GM19372 (cell line): ENCODE data around the gene HSPA9.
"Not testable (repeated sequence)": the region's sequence is repeated elsewhere in the genome, so short reads cannot be mapped to it uniquely, and the experiment has no call there.

ENCODE experiments used
- ATAC-seq: cut with Tn5 transposase; IDR thresholded peaks from one replicate; pipeline ENCODE4 v1.9.1; 2021; ENCODE audit warnings: mild to moderate bottlenecking, low read depth, moderate library complexity; ENCODE audit not compliant: unreplicated experiment

Gene HSPA9

GRCh38 chr5:138538943-138539627 is 36.1 kb downstream of the HSPA9 start:
- ATAC-seq = no peak

GRCh38 chr5:138536665-138537315 is 38.4 kb downstream of the HSPA9 start:
- no peak for ATAC-seq

GRCh38 chr5:138536215-138536614 is 39.0 kb downstream of the HSPA9 start:
- no peak for ATAC-seq

- no peak for ATAC-seq
These were observed 40.9 kb downstream of the HSPA9 start for GRCh38 chr5:138533973-138534941.

GRCh38 chr5:138529812-138530211 is 45.4 kb downstream of the HSPA9 start:
- ATAC-seq = no peak

GRCh38 chr5:138528744-138529469 is 46.3 kb downstream of the HSPA9 start:
- no peak for ATAC-seq

GRCh38 chr5:138528208-138528607 is 47.0 kb downstream of the HSPA9 start:
- no peak for ATAC-seq

- ATAC-seq = no peak
These were observed 48.0 kb downstream of the HSPA9 start for GRCh38 chr5:138527170-138527569.

- ATAC-seq = no peak
These were observed 51.8 kb downstream of the HSPA9 start for GRCh38 chr5:138523406-138523805.

- ATAC-seq = no peak
These were observed 54.2 kb downstream of the HSPA9 start for GRCh38 chr5:138520971-138521370.

- ATAC-seq = no peak
These were observed 57.8 kb downstream of the HSPA9 start for GRCh38 chr5:138517437-138517836.

- no peak for ATAC-seq
These were observed 59.5 kb downstream of the HSPA9 start for GRCh38 chr5:138515556-138516245.

GRCh38 chr5:138514021-138514420 is 61.2 kb downstream of the HSPA9 start:
- ATAC-seq = no peak

- ATAC-seq = no peak
These were observed 66.2 kb downstream of the HSPA9 start for GRCh38 chr5:138508958-138509357.

- ATAC-seq = not testable (repeated sequence)
These were observed 67.7 kb downstream of the HSPA9 start for GRCh38 chr5:138507485-138507884.

- ATAC-seq = no peak
These were observed 68.6 kb downstream of the HSPA9 start for GRCh38 chr5:138506370-138507306.

GRCh38 chr5:138504799-138505198 is 70.4 kb downstream of the HSPA9 start:
- ATAC-seq = no peak
